Panc1 (cell line): ENCODE measurements around the gene ABCC4. TPM values are rescaled to one million over a fixed set of nuclear protein-coding genes. Genes with fewer than 3 reads are reported as not detected.

Experiments
- ATAC-seq: fragments of 200-7000 bp; cut with Tn5 transposase; 2 replicates; pipeline ENCODE4 v1.9.1; 2020; ENCODE audit warnings: mild to moderate bottlenecking, moderate library complexity
- BruUV-seq: library from RNA; stranded (reverse); fragments of 400-500 nt; replicated peaks from 2 replicates; lab custom pipeline; 2021; lab: Mats Ljungman, UMichigan
- CTCF ChIA-PET: fragments of 300-600 bp; sonication (Branson Sonifier 250); formaldehyde crosslinking; loops from one replicate; lab custom pipeline; 2022; ENCODE audit warnings: antibody characterized with exemption; lab: Charles Lee
- POLR2A ChIA-PET: fragments of 300-600 bp; sonication (Branson Sonifier 250); formaldehyde crosslinking; loops from one replicate; lab custom pipeline; 2022; ENCODE audit warnings: antibody characterized with exemption; lab: Charles Lee
- DNase-seq: peaks from one replicate; pipeline ENCODE4 v3.0.0-alpha.2; 2010; ENCODE audit warnings: low read depth, low spot score
- H3K27ac ChIP-seq: 2 replicates; pipeline ENCODE4 v1.5.1; 2011; ENCODE audit warnings: mild to moderate bottlenecking, low read length, inconsistent platforms
- H3K27me3 ChIP-seq: fragments of 200-500 bp; sonication (Bioruptor generic); 2 replicates; pipeline ENCODE4 v1.6.0; 2014; ENCODE audit warnings: low read length, inconsistent platforms; ENCODE audit not compliant: control insufficient read depth, insufficient read depth
- H3K36me3 ChIP-seq: fragments of 200-500 bp; sonication (Bioruptor generic); 2 replicates; pipeline ENCODE4 v1.5.1; 2014; ENCODE audit warnings: inconsistent platforms, mild to moderate bottlenecking, low read length, moderate library complexity; ENCODE audit not compliant: control insufficient read depth, insufficient read depth
- H3K4me1 ChIP-seq: 2 replicates; pipeline ENCODE4 v1.5.1; 2011; ENCODE audit warnings: inconsistent platforms, mild to moderate bottlenecking, low read length, moderate library complexity; ENCODE audit not compliant: control insufficient read depth, insufficient read depth
- H3K4me3 ChIP-seq, 2 experiments: 2 replicates each; pipeline ENCODE4 v1.5.1; 2011 to 2012; ENCODE audit warnings: low read depth in 2 of 2, low read length in 2 of 2, mild to moderate bottlenecking in 2 of 2, inconsistent platforms in 1 of 2, moderate library complexity in 1 of 2
- H3K9me3 ChIP-seq: fragments of 200-500 bp; sonication (Bioruptor generic); 2 replicates; pipeline ENCODE4 v1.5.1; 2014; ENCODE audit warnings: low read depth, mild to moderate bottlenecking, inconsistent platforms, low read length, moderate library complexity; ENCODE audit not compliant: control insufficient read depth, insufficient read depth
- CTCF ChIP-seq: fragments of 450-650 bp; IDR thresholded peaks from 2 replicates; pipeline ENCODE4 v1.5.1; 2017; ENCODE audit warnings: mild to moderate bottlenecking
- POLR2AphosphoS5 ChIP-seq: IDR thresholded peaks from 2 replicates; pipeline ENCODE4 v1.6.1; 2012; ENCODE audit warnings: mild to moderate bottlenecking, low read depth, low read length, moderate library complexity
- REST ChIP-seq, 2 experiments: IDR thresholded peaks; 2 replicates each; pipeline ENCODE4 v1.6.1; 2011 to 2012; ENCODE audit warnings: low read depth in 2 of 2, control low read depth in 1 of 2, low read length in 1 of 2, mild to moderate bottlenecking in 1 of 2, moderate library complexity in 1 of 2; ENCODE audit not compliant: insufficient read depth in 1 of 2
- SIN3A ChIP-seq: IDR thresholded peaks from 2 replicates; pipeline ENCODE4 v1.6.1; 2012; ENCODE audit warnings: low read depth, mild to moderate bottlenecking, low read length, moderate library complexity, borderline replicate concordance; ENCODE audit not compliant: insufficient read depth
- TCF7L2 ChIP-seq: IDR thresholded peaks from 2 replicates; pipeline ENCODE4 v1.6.1; 2011; ENCODE audit warnings: mild to moderate bottlenecking, low read depth, low read length, inconsistent platforms
- in situ Hi-C: cut with HindIII; loops from 2 replicates; pipeline ENCODE4 v1.10.0; 2016; ENCODE audit warnings: low sequenced_read_pairs, low pct_unique_long_range_greater_than_20kb
- intact Hi-C: fragments of 100-400 bp; cut with micrococcal nuclease; formaldehyde crosslinking; loops from one replicate; pipeline ENCODE4 v1.10.0; 2022; ENCODE audit not compliant: unreplicated experiment
- total RNA-seq: library from RNA; stranded (reverse); gene quantifications from one replicate; pipeline ENCODE4 v1.2.1, GENCODE V29; 2021; ENCODE audit not compliant: unreplicated experiment

ABCC4 gene
- total RNA-seq, 1 experiment from 2014 or later, result 69.3 TPM

- Histone ChIP-seq H3K36me3 (peaks cover 2% of the 10 kb centered on the region; the same call in 1 of the 2 replicates), H3K27ac (no peak overlapping the region), H3K27me3 (no peaks in the 10 kb centered on the region), H3K4me3 (no peak overlapping the region), H3K9me3 (no peaks in the 10 kb centered on the region), H3K4me1 (peaks cover 5% of the 10 kb centered on the region; the same call in 1 of the 2 replicates)
- ATAC-seq (no peak), DNase-seq (no peak)
- TF ChIP-seq CTCF, result no peak
- TF ChIP-seq TCF7L2, result no peak
- no peak for TF ChIP-seq REST (IDR thresholded peaks at IDR 0.05; ENCODE audit: insufficient read depth in 1 of 2, low read depth in 2 of 2, low read length in 1 of 2)
- TF ChIP-seq SIN3A, result no peak
- no peak for TF ChIP-seq POLR2AphosphoS5
- intact Hi-C loops (no loop called here), in situ Hi-C loops (no loop called here)
- CTCF ChIA-PET, result interaction anchor here (0.5 kb wide), 1 partner anchor 210 kb away, joined by 3 read pairs; no protein-coding TSS in a partner anchor
- POLR2A ChIA-PET, result no interaction called here
- BruUV-seq, result no TSS peak
These were observed 71.4 kb downstream of the ABCC4 start for GRCh38 chr13:95229855-95230254.

- H3K4me1 ChIP-seq, result peaks cover 5% of the 10 kb centered on the region; the same call in 1 of the 2 replicates
- CTCF ChIA-PET, result no interaction called here
- POLR2A ChIA-PET, result interaction anchor here (0.7 kb wide), 1 partner anchor 403 kb away, joined by 3 read pairs; no protein-coding TSS in a partner anchor
These were observed 73.1 kb downstream of the ABCC4 start for GRCh38 chr13:95228130-95228529.

More at GRCh38 chr13:95228130-95228529, 73.1 kb downstream of the ABCC4 start:
- H3K9me3 ChIP-seq, result no peaks in the 10 kb centered on the region
- no peaks in the 10 kb centered on the region for H3K27me3 ChIP-seq
- no peak overlapping the region for H3K4me3 ChIP-seq
- in situ Hi-C loops, result no loop called here
- intact Hi-C loops, result no loop called here
- BruUV-seq, result no TSS peak
- no peak overlapping the region for H3K27ac ChIP-seq
- TF ChIP-seq REST (IDR thresholded peaks at IDR 0.05; ENCODE audit: insufficient read depth in 1 of 2, low read depth in 2 of 2, low read length in 1 of 2) (no peak), POLR2AphosphoS5 (no peak), CTCF (no peak), TCF7L2 (no peak), SIN3A (no peak)
- no peaks in the 10 kb centered on the region; the same call in 1 of the 2 replicates for H3K36me3 ChIP-seq
- ATAC-seq (no peak), DNase-seq (no peak)
